NCI-H2196 treated with DMSO at 0.1 percent for 48 hours (cell line): Measurements from ENCODE around the gene NFRKB.
A peak's percentile ranks its signal among the peaks of the same experiment; 100 is the strongest.
"Not testable (repeated sequence)": the region's sequence is repeated elsewhere in the genome, so short reads cannot be mapped to it uniquely, and the experiment has no call there.

ENCODE experiments used
- DNase-seq: peaks from one replicate; lab custom pipeline; 2025; ENCODE audit not compliant: unreplicated experiment; lab: John Stamatoyannopoulos, UW

Gene NFRKB

DNA sequence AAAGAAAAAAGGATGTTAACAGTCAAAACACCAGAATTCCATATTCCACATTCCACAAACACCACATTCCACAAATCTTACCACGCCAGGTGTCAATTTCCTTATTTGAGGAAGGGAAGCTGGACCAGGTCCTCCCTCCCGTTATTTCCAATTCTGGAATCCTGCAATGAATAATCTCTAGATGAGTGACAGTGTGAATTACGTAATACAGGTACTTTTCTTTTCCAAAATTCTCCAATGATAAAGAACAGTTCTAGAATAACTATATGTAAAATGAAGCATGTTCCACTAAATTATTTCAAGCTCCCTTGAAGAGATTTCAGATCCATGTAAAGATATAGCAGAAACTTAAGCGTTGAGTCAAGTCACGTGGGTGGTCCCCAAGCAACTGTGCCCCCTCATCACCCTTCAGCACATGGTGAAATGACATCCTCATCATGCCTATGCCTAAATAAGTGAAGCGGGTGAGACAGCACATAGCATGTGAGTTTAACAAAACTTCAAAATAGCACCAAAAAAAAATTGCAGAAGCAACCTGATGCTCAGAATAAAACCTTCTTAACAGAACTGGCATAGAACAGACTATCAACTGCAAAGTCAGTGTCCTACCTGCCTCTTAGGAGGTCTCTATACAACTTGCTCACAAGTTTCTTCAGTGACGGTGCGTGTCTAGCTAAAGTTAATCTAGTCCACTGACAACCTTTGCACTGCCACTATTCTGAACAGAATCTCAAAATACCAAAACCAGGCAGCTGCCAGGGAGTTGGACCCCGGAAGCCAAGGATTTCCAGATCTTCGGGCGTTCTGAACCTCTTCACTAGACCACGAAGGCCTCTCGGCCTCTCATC is 876 bp downstream of the NFRKB start:
- DNase-seq, result no peak

- DNase-seq, result no peak
Observed at GRCh38 chr11:129888451-129888850, 6.9 kb downstream of the NFRKB start.

DNA sequence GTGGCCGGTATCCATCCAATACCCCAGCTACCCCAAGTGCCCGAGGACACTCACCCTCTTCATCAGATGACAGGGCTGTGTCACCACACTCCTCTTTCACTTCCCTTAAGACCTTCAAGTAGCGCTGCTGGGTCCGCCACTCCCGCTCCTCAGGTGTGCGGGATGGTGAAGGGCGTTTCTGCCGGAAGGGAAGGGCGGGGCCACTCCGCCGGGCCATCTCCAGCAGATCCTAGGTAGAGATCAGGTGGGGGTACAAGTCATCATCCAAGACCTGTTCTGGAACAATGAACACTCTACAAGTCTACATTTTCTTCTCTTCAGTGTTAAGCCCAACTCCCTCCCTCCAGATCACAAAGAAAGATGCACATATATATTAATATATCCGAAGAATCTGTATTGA is 10.0 kb downstream of the NFRKB start:
- no peak for DNase-seq

- no peak for DNase-seq
Observed at GRCh38 chr11:129884581-129884980, 10.8 kb downstream of the NFRKB start.

DNA sequence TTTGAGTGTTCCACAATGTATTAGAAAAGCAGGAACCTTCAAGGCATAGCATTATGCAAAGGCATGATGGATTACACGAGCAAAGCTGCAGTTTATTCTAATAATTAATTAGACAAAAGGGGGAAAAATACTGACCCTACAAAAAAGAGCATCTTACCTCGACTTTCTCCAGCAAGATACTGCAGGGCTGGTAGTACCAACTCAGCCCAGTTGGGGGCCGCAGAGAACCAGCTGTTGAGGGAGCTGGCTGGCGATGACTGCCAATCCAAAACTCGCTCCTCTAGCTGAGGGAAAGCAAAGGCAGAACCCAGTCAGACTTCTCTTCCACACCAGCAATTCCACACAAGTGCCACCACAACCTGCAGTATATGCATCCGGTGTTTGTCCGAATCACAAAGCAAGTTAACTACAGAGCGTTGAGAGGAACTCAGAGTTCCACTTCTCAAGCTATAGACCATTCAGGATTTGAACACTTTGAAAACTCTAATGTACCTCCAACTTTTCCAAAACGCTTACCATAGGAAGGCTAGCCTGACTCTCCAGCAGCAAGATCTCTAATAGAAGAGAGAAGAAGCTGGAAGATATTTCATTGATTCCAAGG is 13.7 kb downstream of the NFRKB start:
- DNase-seq, result no peak

GRCh38 chr11:129880311-129880710 is 15.1 kb downstream of the NFRKB start:
- no peak for DNase-seq

DNA sequence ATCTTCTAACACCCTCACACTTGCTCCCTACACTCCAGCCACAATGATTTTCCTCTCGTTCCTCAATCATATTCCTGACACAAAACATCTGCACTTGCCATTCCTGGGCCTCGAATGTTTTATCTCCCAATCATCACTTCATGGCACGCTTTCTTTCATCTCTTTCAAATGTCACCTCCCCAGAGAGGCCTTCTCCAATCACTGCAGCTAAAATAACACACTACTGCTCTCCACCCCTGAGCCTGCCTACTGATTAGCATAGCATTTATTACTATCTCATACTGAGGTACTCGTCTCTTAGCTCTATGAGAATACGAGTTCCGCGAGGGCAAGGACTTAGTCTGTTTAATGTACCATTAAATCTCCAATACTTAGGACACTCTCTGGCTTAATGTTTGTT is 23.5 kb downstream of the NFRKB start:
- DNase-seq, result no peak

- not testable (repeated sequence) for DNase-seq
Observed at GRCh38 chr11:129868626-129869025, 26.8 kb downstream of the NFRKB start.

GRCh38 chr11:129866311-129866710 is 29.1 kb downstream of the NFRKB start:
- DNase-seq, result no peak

GRCh38 chr11:129865701-129866100 is 29.7 kb downstream of the NFRKB start:
- no peak for DNase-seq

GRCh38 chr11:129864811-129865210 is 30.6 kb downstream of the NFRKB start:
- DNase-seq, result no peak

- peak; percentile 14 for DNase-seq
Observed at GRCh38 chr11:129861702-129862522, 33.5 kb downstream of the NFRKB start.

DNA sequence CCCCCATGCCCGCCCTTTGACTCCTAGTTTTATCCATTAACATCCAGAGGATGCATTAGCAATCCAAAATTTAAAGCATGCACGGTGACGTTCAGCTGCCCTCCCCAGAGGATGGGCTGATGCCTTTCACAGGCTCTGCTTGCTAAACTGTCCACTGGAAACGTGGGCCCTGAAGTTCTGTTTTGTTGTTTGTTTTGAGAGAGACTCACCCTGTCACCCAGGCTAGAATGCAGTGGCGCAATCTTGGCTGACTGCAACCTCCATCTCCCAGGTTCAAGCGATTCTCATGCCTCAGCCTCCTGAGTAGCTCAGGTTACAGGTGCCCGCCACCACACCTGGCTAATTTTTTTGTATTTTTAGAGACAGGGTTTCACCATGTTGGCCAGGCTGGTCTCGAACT is 39.3 kb downstream of the NFRKB start:
- no peak for DNase-seq

GRCh38 chr11:129855086-129855485 is 40.3 kb downstream of the NFRKB start:
- DNase-seq, result no peak

DNA sequence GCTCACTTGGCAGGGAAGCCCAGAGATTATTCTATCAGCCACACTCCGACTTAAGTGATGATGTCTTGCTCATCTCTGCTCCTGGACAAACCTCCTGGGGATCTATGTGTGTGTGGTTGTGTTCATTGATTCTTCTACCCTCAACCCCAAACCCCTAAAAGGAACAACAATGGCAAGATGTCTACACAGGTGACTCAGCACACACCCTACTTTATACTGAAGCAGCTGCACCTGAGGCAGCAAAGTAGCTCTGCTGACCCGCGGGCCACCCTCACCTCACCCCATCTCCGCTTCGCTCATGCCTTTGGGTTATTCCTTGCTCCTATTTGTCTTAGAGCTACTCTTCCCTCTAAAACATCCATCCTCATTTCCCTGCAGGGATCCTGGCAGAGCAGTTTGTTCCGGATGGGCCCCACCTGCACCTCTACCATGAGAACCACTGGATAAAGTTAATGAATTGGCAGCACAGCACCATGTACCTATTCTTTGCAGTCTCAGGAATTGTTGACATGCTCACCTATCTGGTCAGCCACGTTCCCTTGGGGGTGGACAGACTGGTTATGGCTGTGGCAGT is 41.1 kb downstream of the NFRKB start:
- DNase-seq, result no peak

GRCh38 chr11:129853518-129854231 is 41.7 kb downstream of the NFRKB start:
- DNase-seq, result peak; percentile 90

GRCh38 chr11:129852125-129852740 is 43.1 kb downstream of the NFRKB start:
- no peak for DNase-seq

GRCh38 chr11:129849447-129850130 is 45.8 kb downstream of the NFRKB start:
- DNase-seq, result no peak

- not testable (repeated sequence) for DNase-seq
Observed at GRCh38 chr11:129847361-129847760, 48.0 kb downstream of the NFRKB start.
